MM.1S (cell line): ENCODE measurements around the gene OR2T1.

ENCODE experiments used
- DNase-seq: peaks from one replicate; pipeline ENCODE4 v3.0.0-alpha.2; 2015
- H2AFZ ChIP-seq: fragments of 300-600 bp; sonication (generic); 2 replicates; pipeline ENCODE4 v1.6.0; 2016; ENCODE audit warnings: antibody characterized with exemption, low read length
- H3F3A ChIP-seq: fragments of 300-600 bp; sonication (generic); 2 replicates; pipeline ENCODE4 v1.6.1; 2016; ENCODE audit warnings: mild to moderate bottlenecking, antibody characterized with exemption, low read length, moderate library complexity, mixed read lengths; ENCODE audit not compliant: insufficient read depth
- H3K27ac ChIP-seq: fragments of 300-600 bp; sonication (generic); 2 replicates; pipeline ENCODE4 v1.5.1; 2016; ENCODE audit warnings: mild to moderate bottlenecking, low read length
- H3K27me3 ChIP-seq: fragments of 300-600 bp; sonication (generic); replicated peaks from 2 replicates; pipeline ENCODE4 v1.6.0; 2016; ENCODE audit warnings: low read length; ENCODE audit not compliant: insufficient read depth
- H3K36me3 ChIP-seq: fragments of 300-600 bp; sonication (generic); replicated peaks from 2 replicates; pipeline ENCODE4 v1.6.1; 2016; ENCODE audit warnings: mild to moderate bottlenecking, low read length, mixed read lengths; ENCODE audit not compliant: insufficient read depth
- H3K4me1 ChIP-seq: fragments of 300-600 bp; sonication (generic); 2 replicates; pipeline ENCODE4 v1.6.1; 2016; ENCODE audit warnings: low read length, mixed read lengths
- H3K4me2 ChIP-seq: fragments of 300-600 bp; sonication (generic); 2 replicates; pipeline ENCODE4 v1.6.0; 2016; ENCODE audit warnings: low read depth, low read length
- H3K4me3 ChIP-seq: fragments of 300-600 bp; sonication (generic); 2 replicates; pipeline ENCODE4 v1.5.1; 2016; ENCODE audit warnings: low read length, mixed read lengths
- H3K79me2 ChIP-seq: fragments of 300-600 bp; sonication (generic); 2 replicates; pipeline ENCODE4 v1.6.1; 2016; ENCODE audit warnings: mixed run types, low read length, mixed read lengths
- H3K9ac ChIP-seq: fragments of 300-600 bp; sonication (generic); 2 replicates; pipeline ENCODE4 v1.6.1; 2016; ENCODE audit warnings: low read length, mixed read lengths
- H3K9me2 ChIP-seq: fragments of 300-600 bp; sonication (generic); replicated peaks from 2 replicates; pipeline ENCODE4 v1.6.1; 2016; ENCODE audit warnings: mild to moderate bottlenecking, low read length, mixed read lengths; ENCODE audit not compliant: insufficient read depth
- H3K9me3 ChIP-seq: fragments of 300-600 bp; sonication (generic); replicated peaks from 2 replicates; pipeline ENCODE4 v1.6.1; 2016; ENCODE audit warnings: mild to moderate bottlenecking, low read length, mixed read lengths; ENCODE audit not compliant: insufficient read depth
- H4K20me1 ChIP-seq: fragments of 300-600 bp; sonication (generic); 2 replicates; pipeline ENCODE4 v1.6.1; 2016; ENCODE audit warnings: mild to moderate bottlenecking, low read length, moderate library complexity, mixed read lengths; ENCODE audit not compliant: insufficient read depth
- EZH2 ChIP-seq: fragments of 300-600 bp; sonication (generic); optimal IDR thresholded peaks from 2 replicates; pipeline ENCODE3; 2017; ENCODE audit warnings: low read depth, mild to moderate bottlenecking, antibody characterized with exemption, low read length, mixed read lengths
- EZH2phosphoT487 ChIP-seq: fragments of 300-600 bp; sonication (generic); IDR thresholded peaks from 2 replicates; pipeline ENCODE4 v1.6.1; 2018; ENCODE audit warnings: antibody characterized with exemption, low read length
- TF ChIP-seq, protein P1 (sequence below): fragments of 300-600 bp; sonication (generic); IDR thresholded peaks from 2 replicates; pipeline ENCODE4 v1.5.1; 2016; ENCODE audit warnings: antibody characterized with exemption, low read length, mixed read lengths

OR2T1 gene

GRCh38 chr1:248393050-248393449 is 9.8 kb upstream of the OR2T1 start:
- Histone ChIP-seq H3K4me3 (no peak overlapping the region), H3K9me3 (no peaks in the 10 kb centered on the region), H3K79me2 (no peaks in the 10 kb centered on the region), H3K27ac (no peak overlapping the region), H2AFZ (no peak overlapping the region), H3K4me2 (no peak overlapping the region), H3K9me2 (no peaks in the 10 kb centered on the region), H3K27me3 (no peaks in the 10 kb centered on the region), H3K36me3 (no peaks in the 10 kb centered on the region), H4K20me1 (no peaks in the 10 kb centered on the region), H3K4me1 (no peaks in the 10 kb centered on the region), H3F3A (no peaks in the 10 kb centered on the region), H3K9ac (no peak overlapping the region)
- TF ChIP-seq, protein P1, sequence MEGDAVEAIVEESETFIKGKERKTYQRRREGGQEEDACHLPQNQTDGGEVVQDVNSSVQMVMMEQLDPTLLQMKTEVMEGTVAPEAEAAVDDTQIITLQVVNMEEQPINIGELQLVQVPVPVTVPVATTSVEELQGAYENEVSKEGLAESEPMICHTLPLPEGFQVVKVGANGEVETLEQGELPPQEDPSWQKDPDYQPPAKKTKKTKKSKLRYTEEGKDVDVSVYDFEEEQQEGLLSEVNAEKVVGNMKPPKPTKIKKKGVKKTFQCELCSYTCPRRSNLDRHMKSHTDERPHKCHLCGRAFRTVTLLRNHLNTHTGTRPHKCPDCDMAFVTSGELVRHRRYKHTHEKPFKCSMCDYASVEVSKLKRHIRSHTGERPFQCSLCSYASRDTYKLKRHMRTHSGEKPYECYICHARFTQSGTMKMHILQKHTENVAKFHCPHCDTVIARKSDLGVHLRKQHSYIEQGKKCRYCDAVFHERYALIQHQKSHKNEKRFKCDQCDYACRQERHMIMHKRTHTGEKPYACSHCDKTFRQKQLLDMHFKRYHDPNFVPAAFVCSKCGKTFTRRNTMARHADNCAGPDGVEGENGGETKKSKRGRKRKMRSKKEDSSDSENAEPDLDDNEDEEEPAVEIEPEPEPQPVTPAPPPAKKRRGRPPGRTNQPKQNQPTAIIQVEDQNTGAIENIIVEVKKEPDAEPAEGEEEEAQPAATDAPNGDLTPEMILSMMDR: no peak
- no peak for TF ChIP-seq EZH2phosphoT487
- no peak for TF ChIP-seq EZH2
- DNase-seq: no peak

GRCh38 chr1:248404024-248404423 is 1.2 kb downstream of the OR2T1 start:
- H3K4me1 ChIP-seq: no peaks in the 10 kb centered on the region
- no peak for DNase-seq
- H4K20me1 ChIP-seq: no peaks in the 10 kb centered on the region
- no peaks in the 10 kb centered on the region for H3K36me3 ChIP-seq
- H2AFZ ChIP-seq: no peak overlapping the region
- no peak overlapping the region for H3K9ac ChIP-seq
- no peaks in the 10 kb centered on the region for H3K79me2 ChIP-seq
- H3K4me2 ChIP-seq: no peak overlapping the region
- H3K9me2 ChIP-seq: no peaks in the 10 kb centered on the region
- no peaks in the 10 kb centered on the region for H3K9me3 ChIP-seq
- no peak overlapping the region for H3K4me3 ChIP-seq
- H3F3A ChIP-seq: no peaks in the 10 kb centered on the region
- no peak overlapping the region for H3K27ac ChIP-seq
- H3K27me3 ChIP-seq: no peaks in the 10 kb centered on the region
- TF ChIP-seq, protein P1: peak; percentile 21
- no peak for TF ChIP-seq EZH2
- TF ChIP-seq EZH2phosphoT487: no peak

GRCh38 chr1:248406721-248407692 is 4.2 kb downstream of the OR2T1 start:
- no peak for DNase-seq

More at GRCh38 chr1:248406721-248407692, 4.2 kb downstream of the OR2T1 start:
- TF ChIP-seq, protein P1: no peak
- no peak for TF ChIP-seq EZH2
- no peak for TF ChIP-seq EZH2phosphoT487
- Histone ChIP-seq H3K4me1 (no peaks in the 10 kb centered on the region), H3K9me3 (no peaks in the 10 kb centered on the region), H3K4me2 (no peak overlapping the region), H3K9ac (no peak overlapping the region), H2AFZ (no peak overlapping the region), H3F3A (no peaks in the 10 kb centered on the region), H3K36me3 (no peaks in the 10 kb centered on the region), H3K27me3 (no peaks in the 10 kb centered on the region), H3K9me2 (no peaks in the 10 kb centered on the region), H3K27ac (no peak overlapping the region), H3K79me2 (no peaks in the 10 kb centered on the region), H3K4me3 (no peak overlapping the region), H4K20me1 (no peaks in the 10 kb centered on the region)
